Naive thymus-derived CD8-positive, alpha-beta T cell (primary cell): ENCODE results near the gene CSNK1G3. TPM values are rescaled to one million over a fixed set of nuclear protein-coding genes. Genes with fewer than 3 reads are reported as not detected.
A peak's percentile ranks its signal among the peaks of the same experiment; 100 is the strongest.

Experiments
- ATAC-seq, 2 donors: fragments of 150-1000 bp; cut with Tn5 transposase in 1 of 2; sonication (Bioruptor Pico), chemical (Tn5 transposase) in 1 of 2; 1 replicate in 1 of 2; 2 replicates in 1 of 2; pipeline ENCODE4 v1.10.0; 2021; ENCODE audit warnings: mild to moderate bottlenecking in 2 of 2, moderate library complexity in 2 of 2
- POLR2A ChIA-PET: fragments of 350-600 bp; sonication (Branson Sonifier 250); formaldehyde crosslinking; loops from one replicate; lab custom pipeline; 2021; ENCODE audit warnings: antibody characterized with exemption; lab: Charles Lee
- DNase-seq, 10 donors: peaks; one replicate each; pipeline versions ENCODE4 v3.0.0 to v3.0.0-alpha.2; 2020 to 2022
- H3K27ac Mint-ChIP-seq, 10 donors: one replicate each; pipeline ENCODE4 v1.8.0; 2020 to 2022; ENCODE audit warnings: mild to moderate bottlenecking in 10 of 10, mixed read lengths in 10 of 10, moderate library complexity in 4 of 10, inconsistent platforms in 1 of 10
- H3K27me3 Mint-ChIP-seq, 5 donors: one replicate each; pipeline ENCODE4 v1.8.0; 2021 to 2022; ENCODE audit warnings: mixed read lengths in 5 of 5
- H3K36me3 Mint-ChIP-seq, 3 donors: one replicate each; pipeline ENCODE4 v1.8.0; 2020 to 2022; ENCODE audit warnings: mixed read lengths in 3 of 3, mild to moderate bottlenecking in 2 of 3, inconsistent platforms in 1 of 3
- H3K4me1 Mint-ChIP-seq, 4 donors: one replicate each; pipeline ENCODE4 v1.8.0; 2021 to 2022; ENCODE audit warnings: mixed read lengths in 4 of 4
- H3K4me3 Mint-ChIP-seq, 10 donors: one replicate each; pipeline ENCODE4 v1.8.0; 2020 to 2022; ENCODE audit warnings: mild to moderate bottlenecking in 10 of 10, mixed read lengths in 10 of 10, moderate library complexity in 6 of 10, inconsistent platforms in 1 of 10
- H3K9me3 Mint-ChIP-seq, 9 donors: one replicate each; pipeline ENCODE4 v1.8.0; 2020 to 2022; ENCODE audit warnings: mixed read lengths in 9 of 9, mild to moderate bottlenecking in 3 of 9, inconsistent platforms in 1 of 9, moderate library complexity in 1 of 9
- polyA plus RNA-seq, 3 donors: library from polyadenylated mRNA; unstranded; fragments of 300-500 nt; fragmentation: Illumina TruSeq; gene quantifications; one replicate each; pipeline ENCODE4 v1.2.3, GENCODE V29; 2021
- total RNA-seq, 8 experiments: library from RNA in 2 of 8; stranded (reverse) in 2 of 8; gene quantifications; one replicate each; pipeline ENCODE4 v1.2.3 and lab custom pipeline; 2021 to 2026

The CSNK1G3 gene
- total and polyA plus RNA-seq, 5 experiments from 2014 or later = 17.7 to 90.6 (median 31.9) TPM

DNA sequence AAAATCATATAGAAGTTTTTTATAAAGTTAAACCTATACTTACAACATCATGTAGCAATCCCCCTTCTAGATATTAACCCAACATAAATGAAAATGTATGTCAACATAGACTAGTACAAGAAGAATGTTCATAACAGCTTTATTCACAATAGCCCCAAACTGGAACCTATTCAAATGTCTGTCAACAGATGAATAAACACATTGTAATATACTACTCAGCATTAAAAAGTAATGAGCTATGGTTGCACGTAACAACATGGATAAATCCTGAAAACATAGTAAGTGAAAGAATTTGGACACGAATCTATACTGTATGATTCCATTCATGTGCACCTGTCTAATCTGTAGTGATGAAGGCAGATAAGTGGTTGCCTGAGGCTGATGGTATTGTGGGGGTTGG is 73.9 kb downstream of the CSNK1G3 start:
- peak overlapping the region in 1 of 10 donors; percentile 24 for H3K27ac Mint-ChIP-seq
- H3K9me3 Mint-ChIP-seq = peaks cover 0 to 3% (median 0%) of the 10 kb centered on the region in 9 donors
- H3K4me1 Mint-ChIP-seq = peaks cover 0 to 1% (median 0%) of the 10 kb centered on the region in 4 donors
- H3K4me3 Mint-ChIP-seq = no peak overlapping the region
- DNase-seq (no peak), ATAC-seq (no peak)
- POLR2A ChIA-PET = no interaction called here
- no peaks in the 10 kb centered on the region for H3K27me3 Mint-ChIP-seq
- H3K36me3 Mint-ChIP-seq = peaks cover 0 to 48% (median 15%) of the 10 kb centered on the region in 3 donors

DNA sequence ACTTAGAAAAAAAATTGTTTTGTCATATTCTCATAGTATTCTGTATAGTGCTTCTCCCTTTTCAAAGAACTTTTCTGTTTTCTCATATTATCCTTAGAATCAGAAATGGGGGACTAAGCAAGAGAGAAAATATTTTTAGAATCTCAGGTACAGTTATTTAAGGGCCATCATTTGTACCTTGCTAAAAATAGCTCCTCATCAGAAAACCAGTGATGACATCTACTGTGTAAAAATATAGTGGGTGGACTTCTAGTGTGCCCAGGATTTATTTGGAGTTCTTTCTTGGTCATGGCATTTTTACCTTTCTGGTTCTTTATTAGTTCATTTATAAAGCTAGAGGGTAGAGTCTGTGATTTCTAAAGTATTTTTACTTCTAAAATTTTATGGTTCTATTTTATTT is 82.5 kb downstream of the CSNK1G3 start:
- Mint-ChIP-seq H3K27me3 (no peaks in the 10 kb centered on the region), H3K36me3 (peaks cover 7 to 65% (median 18%) of the 10 kb centered on the region in 3 donors), H3K27ac (no peak overlapping the region), H3K9me3 (no peaks in the 10 kb centered on the region), H3K4me3 (no peak overlapping the region), H3K4me1 (no peaks in the 10 kb centered on the region)
- POLR2A ChIA-PET = interaction anchor here (0.6 to 0.8 kb wide), 2 partner anchors 25 to 171 kb away, joined by 3 to 4 read pairs; partner anchors contain the start of gene CEP120
- DNase-seq = no peak
- no peak for ATAC-seq

DNA sequence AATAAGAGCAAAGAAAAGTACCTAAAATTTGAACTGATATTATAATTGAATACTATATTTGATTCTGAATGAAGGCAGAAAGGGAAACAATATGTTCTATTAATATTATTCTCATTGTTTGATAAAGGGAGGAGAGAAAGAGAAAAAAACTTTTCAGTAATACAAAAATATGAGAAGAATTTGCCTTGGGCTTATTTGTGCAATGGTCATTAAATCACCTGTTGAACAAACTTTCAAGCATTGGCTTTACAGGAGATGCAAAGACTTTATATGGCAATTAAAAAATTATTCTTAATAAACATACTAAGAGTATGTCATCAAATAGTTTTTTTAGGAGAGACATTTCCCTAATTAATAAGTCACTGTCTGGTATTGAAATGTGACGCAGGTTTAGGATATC is 85.0 kb downstream of the CSNK1G3 start:
- ATAC-seq (no peak), DNase-seq (no peak)
- Mint-ChIP-seq H3K27ac (no peak overlapping the region), H3K9me3 (no peaks in the 10 kb centered on the region), H3K4me3 (no peak overlapping the region), H3K27me3 (no peaks in the 10 kb centered on the region), H3K36me3 (peaks cover 4 to 55% (median 14%) of the 10 kb centered on the region in 3 donors), H3K4me1 (no peaks in the 10 kb centered on the region)
- POLR2A ChIA-PET = no interaction called here

DNA sequence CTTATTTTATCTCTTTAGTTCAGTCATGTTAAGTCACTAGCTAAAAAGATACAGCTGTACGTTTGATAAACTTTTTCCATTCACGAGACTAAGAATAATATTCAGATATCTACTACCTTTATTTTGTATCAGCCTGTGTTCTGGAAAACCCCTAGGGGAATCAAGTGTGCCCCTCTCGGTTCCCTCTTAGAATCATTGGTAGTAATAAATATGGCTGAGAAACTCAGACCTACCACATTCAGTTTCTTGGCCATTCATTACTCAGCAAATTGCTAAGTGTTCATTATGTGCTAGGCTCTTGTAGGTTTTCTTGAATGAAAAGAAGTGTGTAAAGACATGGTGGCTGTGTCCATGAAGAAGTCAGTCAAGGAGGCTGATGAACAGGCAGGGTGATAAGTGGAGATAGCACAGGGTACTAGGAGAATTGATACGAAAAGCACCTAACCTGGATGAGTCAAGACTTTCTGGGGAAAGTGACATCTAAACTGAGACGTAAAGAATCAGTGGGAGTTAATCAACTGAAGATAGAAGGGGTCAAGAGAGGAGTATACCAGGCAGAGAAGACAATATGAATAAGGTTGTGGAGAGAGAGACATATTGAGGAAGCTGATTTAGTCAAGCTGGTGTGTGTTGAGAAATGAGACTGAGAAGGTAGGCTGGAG is 86.2 kb downstream of the CSNK1G3 start:
- no peak for ATAC-seq
- Mint-ChIP-seq H3K27me3 (no peaks in the 10 kb centered on the region), H3K4me1 (no peaks in the 10 kb centered on the region), H3K27ac (peak overlapping the region in 5 of 10 donors; percentile 1 to 51 (median 6)), H3K36me3 (peaks cover 0 to 58% (median 10%) of the 10 kb centered on the region in 3 donors), H3K9me3 (no peaks in the 10 kb centered on the region), H3K4me3 (no peak overlapping the region)
- POLR2A ChIA-PET = interaction anchor here (1.0 kb wide), 1 partner anchor 175 kb away, joined by 4 read pairs; the partner anchor contains the start of gene CEP120
- no peak for DNase-seq

DNA sequence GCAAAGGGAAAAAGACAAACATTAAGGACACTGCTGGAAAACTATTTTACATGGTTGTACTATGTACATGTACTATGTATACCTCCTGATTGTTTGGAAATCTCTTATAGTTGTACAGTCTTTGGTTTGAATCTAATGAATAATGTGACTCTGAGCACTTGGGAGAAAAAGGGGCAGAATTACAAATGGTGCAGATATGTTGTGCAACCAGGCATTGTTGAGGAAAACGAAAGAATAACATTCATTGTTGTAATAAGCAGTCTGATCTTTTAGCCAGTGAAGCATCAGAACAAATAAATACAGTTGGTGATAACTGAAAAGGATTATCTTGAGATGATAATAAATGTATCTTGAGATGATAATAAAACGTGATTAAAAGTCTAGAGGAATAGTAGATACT is 87.2 kb downstream of the CSNK1G3 start:
- ATAC-seq = no peak
- POLR2A ChIA-PET = interaction anchor here (1.0 kb wide), 1 partner anchor 176 kb away, joined by 4 read pairs; the partner anchor contains the start of gene CEP120
- Mint-ChIP-seq H3K36me3 (peaks cover 0 to 55% (median 8%) of the 10 kb centered on the region in 3 donors), H3K27ac (peak overlapping the region in 1 of 10 donors; percentile 0), H3K4me3 (no peak overlapping the region), H3K27me3 (no peaks in the 10 kb centered on the region), H3K9me3 (no peaks in the 10 kb centered on the region), H3K4me1 (no peaks in the 10 kb centered on the region)
- DNase-seq = no peak

DNA sequence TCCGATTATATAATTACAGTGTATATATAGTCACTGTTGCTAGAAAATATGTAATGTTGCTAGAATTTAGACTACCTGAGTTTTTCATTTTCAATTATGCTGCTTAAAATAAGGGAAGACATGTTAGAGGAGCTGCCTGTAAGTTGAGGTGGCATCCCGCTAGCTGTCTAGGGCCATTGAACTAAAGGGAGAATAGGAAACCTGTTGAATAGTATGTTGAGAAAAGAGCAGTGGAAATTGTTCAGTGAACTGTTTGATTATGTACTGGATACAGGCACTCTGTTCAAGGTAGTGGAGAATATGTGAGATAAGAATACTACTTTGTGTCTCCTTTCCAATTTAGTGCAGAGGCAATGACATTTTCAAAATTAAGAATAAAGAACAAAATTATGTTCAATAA is 89.6 kb downstream of the CSNK1G3 start:
- Mint-ChIP-seq H3K27me3 (no peaks in the 10 kb centered on the region), H3K4me1 (no peaks in the 10 kb centered on the region), H3K4me3 (no peak overlapping the region), H3K9me3 (no peaks in the 10 kb centered on the region), H3K36me3 (peaks cover 0 to 46% (median 3%) of the 10 kb centered on the region in 3 donors), H3K27ac (peak overlapping the region in 2 of 10 donors; percentile 3 to 63)
- no peak for DNase-seq
- ATAC-seq = no peak
- POLR2A ChIA-PET = no interaction called here

DNA sequence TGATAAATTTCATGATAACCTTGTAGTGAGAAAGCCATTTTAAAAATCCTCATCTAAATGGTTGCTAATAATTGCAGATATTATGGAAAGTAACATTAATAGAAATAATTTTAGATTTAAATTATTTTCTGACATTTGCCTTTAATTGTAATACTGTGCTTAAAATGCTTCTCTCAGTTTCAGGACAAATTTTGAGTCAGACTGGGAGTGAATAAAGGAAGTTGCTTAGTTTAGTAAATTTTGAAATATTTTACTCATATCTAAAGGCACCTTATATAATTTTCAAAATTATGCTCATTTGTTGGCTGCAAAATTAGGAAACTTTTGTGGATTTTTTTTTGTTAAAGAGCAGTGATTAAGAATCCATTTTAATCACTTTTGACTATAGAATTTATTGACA is 93.8 kb downstream of the CSNK1G3 start:
- H3K27ac Mint-ChIP-seq = no peak overlapping the region
- peaks cover 0 to 4% (median 1%) of the 10 kb centered on the region in 4 donors for H3K4me1 Mint-ChIP-seq
- peaks cover 0 to 34% (median 0%) of the 10 kb centered on the region in 3 donors for H3K36me3 Mint-ChIP-seq
- DNase-seq = no peak
- no peak overlapping the region for H3K4me3 Mint-ChIP-seq
- POLR2A ChIA-PET = no interaction called here
- no peaks in the 10 kb centered on the region for H3K9me3 Mint-ChIP-seq
- ATAC-seq = no peak
- no peaks in the 10 kb centered on the region for H3K27me3 Mint-ChIP-seq

DNA sequence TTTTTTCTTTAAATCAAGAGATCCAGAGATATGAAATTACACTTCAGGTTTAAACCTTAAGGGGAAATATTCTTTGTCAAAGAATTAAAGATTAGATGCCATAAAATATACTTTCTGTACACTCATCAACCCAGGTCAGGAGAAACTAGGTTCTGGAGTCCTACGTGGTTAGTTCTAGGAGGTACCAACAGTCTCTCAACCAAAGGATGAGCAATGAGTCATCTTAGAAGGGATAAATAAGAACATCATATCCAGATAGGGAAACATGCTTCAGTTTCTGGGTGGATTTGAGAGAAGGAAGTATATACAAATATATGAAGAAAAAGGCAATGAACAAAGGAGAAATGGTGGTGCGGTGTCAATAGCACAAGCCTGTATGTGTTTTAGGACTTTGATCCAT is 98.2 kb downstream of the CSNK1G3 start:
- POLR2A ChIA-PET = no interaction called here
- no peak for DNase-seq
- peak overlapping the region; percentile 25 to 80 (median 62) for H3K27ac Mint-ChIP-seq
- H3K36me3 Mint-ChIP-seq = peaks cover 0 to 38% (median 11%) of the 10 kb centered on the region in 3 donors
- H3K4me1 Mint-ChIP-seq = peaks cover 0 to 4% (median 1%) of the 10 kb centered on the region in 4 donors
- no peak overlapping the region for H3K4me3 Mint-ChIP-seq
- H3K27me3 Mint-ChIP-seq = no peaks in the 10 kb centered on the region
- H3K9me3 Mint-ChIP-seq = no peaks in the 10 kb centered on the region
- ATAC-seq = no peak

DNA sequence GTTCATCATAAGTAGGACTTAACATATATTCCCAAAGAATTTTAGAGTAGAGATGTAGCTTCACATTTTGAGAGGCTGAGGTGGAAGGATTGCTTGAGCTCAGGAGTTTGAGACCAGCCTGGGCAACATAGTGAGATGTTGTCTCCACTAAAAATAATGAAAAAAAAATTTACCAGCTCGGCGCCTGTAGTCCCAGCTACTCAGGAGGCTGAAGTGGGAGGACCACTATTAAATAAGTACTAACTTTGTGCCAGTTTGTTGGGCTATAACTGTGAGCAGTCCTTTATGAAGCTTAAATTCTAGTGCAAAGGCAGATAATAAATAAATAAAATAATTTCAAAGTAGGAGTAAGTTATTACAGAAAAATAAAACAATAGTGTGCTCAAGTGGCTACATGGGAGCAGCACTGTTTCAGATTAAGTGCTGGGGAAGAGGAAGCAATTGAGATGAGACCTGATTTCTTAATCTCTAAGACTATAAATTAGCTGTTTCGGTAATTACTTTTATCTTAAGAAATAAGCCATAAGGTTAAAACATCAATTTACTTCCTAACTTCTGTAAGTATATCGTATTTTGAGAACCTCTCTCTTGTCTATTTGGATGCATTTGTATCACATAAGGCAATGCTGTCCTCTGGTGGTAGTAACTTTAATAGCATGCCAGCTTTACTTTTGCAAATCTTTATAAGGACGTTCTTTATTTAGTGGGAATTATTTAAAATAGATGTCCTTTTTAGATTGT is 98.9 kb downstream of the CSNK1G3 start:
- H3K27me3 Mint-ChIP-seq = no peaks in the 10 kb centered on the region
- POLR2A ChIA-PET = interaction anchor here (1.1 kb wide), 1 partner anchor 188 kb away, joined by 5 read pairs; the partner anchor contains the start of gene CEP120
- DNase-seq = peak in 6 of 10 donors; percentile 10 to 62 (median 42)
- ATAC-seq = peak in 1 of 2 donors; percentile 54
- H3K36me3 Mint-ChIP-seq = peaks cover 0 to 42% (median 13%) of the 10 kb centered on the region in 3 donors
- H3K4me1 Mint-ChIP-seq = peaks cover 0 to 4% (median 1%) of the 10 kb centered on the region in 4 donors
- H3K9me3 Mint-ChIP-seq = no peaks in the 10 kb centered on the region
- H3K4me3 Mint-ChIP-seq = no peak overlapping the region
- H3K27ac Mint-ChIP-seq = peak overlapping the region in 7 of 10 donors; percentile 25 to 80 (median 59)

DNA sequence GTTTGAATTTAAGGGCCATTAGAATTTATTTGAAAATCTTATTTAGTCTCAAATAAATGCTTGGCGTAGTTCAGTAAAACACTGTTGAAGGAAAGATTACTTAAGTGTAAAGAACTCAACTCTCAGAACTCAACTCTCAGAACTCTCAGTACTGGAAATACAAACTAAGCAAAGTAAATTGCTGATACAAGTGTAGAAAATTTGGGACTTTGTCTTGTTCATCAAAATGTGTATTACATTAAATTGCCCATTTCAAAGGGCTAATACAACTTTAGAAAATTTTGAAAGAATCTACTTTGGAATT is 99.4 kb downstream of the CSNK1G3 start:
- ATAC-seq = no peak
- Mint-ChIP-seq H3K4me3 (no peak overlapping the region), H3K36me3 (peaks cover 0 to 42% (median 13%) of the 10 kb centered on the region in 3 donors), H3K9me3 (no peaks in the 10 kb centered on the region), H3K4me1 (peaks cover 0 to 4% (median 1%) of the 10 kb centered on the region in 4 donors), H3K27me3 (no peaks in the 10 kb centered on the region), H3K27ac (peak overlapping the region in 1 of 10 donors; percentile 80)
- no peak for DNase-seq
- POLR2A ChIA-PET = interaction anchor here (1.1 kb wide), 1 partner anchor 188 kb away, joined by 5 read pairs; the partner anchor contains the start of gene CEP120

DNA sequence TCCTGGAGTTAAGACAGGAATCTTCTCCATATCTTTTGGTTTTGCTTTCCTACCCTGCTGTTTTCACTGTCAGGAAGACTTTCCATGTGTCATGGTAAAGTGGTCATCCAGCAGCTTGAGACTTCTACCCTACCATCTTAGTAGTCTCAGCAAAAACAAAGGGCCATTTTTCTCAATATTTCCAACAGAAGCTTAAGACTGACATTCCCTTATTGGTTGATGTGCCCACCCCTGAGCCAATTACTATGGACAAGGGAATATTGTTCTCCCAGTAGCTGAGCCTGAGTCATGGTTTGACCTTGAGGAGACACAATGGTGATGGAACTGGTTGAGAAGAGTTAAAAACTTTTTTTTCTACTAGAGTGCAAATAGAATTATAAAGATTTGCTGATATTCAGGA is 105.6 kb downstream of the CSNK1G3 start:
- Mint-ChIP-seq H3K36me3 (peaks cover 9 to 34% (median 20%) of the 10 kb centered on the region in 3 donors), H3K4me1 (no peaks in the 10 kb centered on the region), H3K27me3 (no peaks in the 10 kb centered on the region), H3K9me3 (no peaks in the 10 kb centered on the region), H3K4me3 (no peak overlapping the region), H3K27ac (no peak overlapping the region)
- no peak for DNase-seq
- ATAC-seq = no peak
- POLR2A ChIA-PET = no interaction called here

DNA sequence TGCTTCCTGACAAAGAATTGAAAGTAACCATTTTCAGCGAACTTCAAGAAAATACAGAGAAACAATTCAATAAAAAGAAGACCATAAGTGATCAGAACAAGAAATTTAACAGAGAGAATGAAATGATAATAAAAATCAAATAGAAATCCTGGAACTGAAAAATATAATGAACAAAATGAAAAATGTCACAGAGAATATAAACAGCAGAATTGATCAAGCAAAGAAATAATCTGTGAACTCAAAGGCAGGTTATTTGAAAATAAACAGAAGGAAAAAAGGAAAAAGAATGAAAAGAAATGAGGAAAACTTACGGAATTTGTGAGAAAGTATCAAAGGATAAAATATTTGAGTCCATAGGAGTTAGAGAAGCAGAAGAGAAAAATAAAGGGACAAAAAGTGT is 114.1 kb downstream of the CSNK1G3 start:
- Mint-ChIP-seq H3K27me3 (peaks cover 5 to 31% (median 15%) of the 10 kb centered on the region in 5 donors), H3K4me1 (no peaks in the 10 kb centered on the region), H3K36me3 (peaks cover 0 to 41% (median 10%) of the 10 kb centered on the region in 3 donors), H3K27ac (peak overlapping the region in 1 of 10 donors; percentile 41), H3K4me3 (no peak overlapping the region), H3K9me3 (peaks cover 14 to 63% (median 50%) of the 10 kb centered on the region in 9 donors)
- POLR2A ChIA-PET = no interaction called here
- no peak for ATAC-seq
- no peak for DNase-seq
